Measurements from ENCODE around the gene TESPA1. TPM values are rescaled to one million over a fixed set of nuclear protein-coding genes. Genes with fewer than 3 reads are reported as not detected.

Gene TESPA1
- total RNA-seq, 4 donors from 2014 or later: 1.6 to 15.3 (median 4.3) TPM

GRCh38 chr12:54937376-54937775, 47.2 kb downstream of the TESPA1 start:
- TF ChIP-seq POLR2A (IDR thresholded peaks at IDR 0.05): no peak
- no peak for TF ChIP-seq POLR2AphosphoS5 (IDR thresholded peaks at IDR 0.05)
- no peak for TF ChIP-seq CTCF (IDR thresholded peaks at IDR 0.05)
- no peak for TF ChIP-seq EP300 (IDR thresholded peaks at IDR 0.05; ENCODE audit: low read depth)
- no peak for DNase-seq
- Histone ChIP-seq H3K4me1 (no peaks in the 10 kb centered on the region), H3K4me3 (no peak overlapping the region), H3K27ac (no peak overlapping the region), H3K36me3 (no peaks in the 10 kb centered on the region), H3K27me3 (no peaks in the 10 kb centered on the region), H3K9me3 (no peaks in the 10 kb centered on the region)
- in situ Hi-C loops (cut with MboI; ENCODE audit: low pct_ligation_motif_present in 1 of 4, low pct_unique_long_range_greater_than_20kb in 1 of 4, low sequenced_read_pairs in 3 of 4) (no loop called here), intact Hi-C loops (cut with DNase I; ENCODE audit: low total_unique reads) (no loop called here)

- in situ Hi-C loops (cut with MboI; ENCODE audit: low pct_ligation_motif_present in 1 of 4, low pct_unique_long_range_greater_than_20kb in 1 of 4, low sequenced_read_pairs in 3 of 4) (no loop called here), intact Hi-C loops (cut with DNase I; ENCODE audit: low total_unique reads) (no loop called here)
- Histone ChIP-seq H3K4me3 (no peak overlapping the region), H3K27me3 (no peaks in the 10 kb centered on the region), H3K27ac (no peak overlapping the region), H3K36me3 (no peaks in the 10 kb centered on the region), H3K9me3 (no peaks in the 10 kb centered on the region), H3K4me1 (no peaks in the 10 kb centered on the region)
- no peak for TF ChIP-seq POLR2AphosphoS5 (IDR thresholded peaks at IDR 0.05)
- no peak for TF ChIP-seq EP300 (IDR thresholded peaks at IDR 0.05; ENCODE audit: low read depth)
- TF ChIP-seq CTCF (IDR thresholded peaks at IDR 0.05): no peak
- no peak for TF ChIP-seq POLR2A (IDR thresholded peaks at IDR 0.05)
- WGBS, 2 donors (ENCODE audit: low coverage in 1 of 2): 60 to 71% methylated on average over 2 to 3 of the region's 3 CpGs
- no peak for DNase-seq
Observed at GRCh38 chr12:54936736-54937135, 47.8 kb downstream of the TESPA1 start.

- no peak for DNase-seq
- Histone ChIP-seq H3K4me1 (no peaks in the 10 kb centered on the region), H3K27ac (peak overlapping the region in 2 of 4 donors; percentile 7 to 60), H3K4me3 (no peak overlapping the region), H3K9me3 (peaks cover 0 to 4% of the 10 kb centered on the region in 2 donors), H3K27me3 (no peaks in the 10 kb centered on the region), H3K36me3 (no peaks in the 10 kb centered on the region)
- intact Hi-C loops (cut with DNase I; ENCODE audit: low total_unique reads) (no loop called here), in situ Hi-C loops (cut with MboI; ENCODE audit: low pct_ligation_motif_present in 1 of 4, low pct_unique_long_range_greater_than_20kb in 1 of 4, low sequenced_read_pairs in 3 of 4) (no loop called here)
- TF ChIP-seq POLR2A (IDR thresholded peaks at IDR 0.05): no peak
- TF ChIP-seq POLR2AphosphoS5 (IDR thresholded peaks at IDR 0.05): no peak
- no peak for TF ChIP-seq EP300 (IDR thresholded peaks at IDR 0.05; ENCODE audit: low read depth)
- no peak for TF ChIP-seq CTCF (IDR thresholded peaks at IDR 0.05)
- WGBS, 2 donors (ENCODE audit: low coverage in 1 of 2): 23 to 36% methylated on average over 4 to 5 of the region's 5 CpGs
Observed at GRCh38 chr12:54935235-54935951, 49.2 kb downstream of the TESPA1 start.

- no peaks in the 10 kb centered on the region for H3K36me3 ChIP-seq
- in situ Hi-C loops (cut with MboI; ENCODE audit: low pct_ligation_motif_present in 1 of 4, low pct_unique_long_range_greater_than_20kb in 1 of 4, low sequenced_read_pairs in 3 of 4) (no loop called here), intact Hi-C loops (cut with DNase I; ENCODE audit: low total_unique reads) (no loop called here)
- no peak for DNase-seq
- no peaks in the 10 kb centered on the region for H3K27me3 ChIP-seq
- peaks cover 0 to 13% of the 10 kb centered on the region in 2 donors for H3K9me3 ChIP-seq
- TF ChIP-seq CTCF (IDR thresholded peaks at IDR 0.05) (no peak), POLR2A (IDR thresholded peaks at IDR 0.05) (no peak), POLR2AphosphoS5 (IDR thresholded peaks at IDR 0.05) (no peak), EP300 (IDR thresholded peaks at IDR 0.05; ENCODE audit: low read depth) (no peak)
- no peaks in the 10 kb centered on the region for H3K4me1 ChIP-seq
- no peak overlapping the region for H3K27ac ChIP-seq
- no peak overlapping the region for H3K4me3 ChIP-seq
- WGBS, 2 donors (ENCODE audit: low coverage in 1 of 2): 32 to 38% methylated on average over 1 of the region's 1 CpG
Observed at GRCh38 chr12:54934419-54934818, 50.1 kb downstream of the TESPA1 start.

Measured in transverse colon (tissue), 4 donors.